HAP-1 (cell line): ENCODE data around the gene DEF6.

Source experiments
- DNase-seq, 2 experiments: peaks; one replicate each; pipeline ENCODE4 v3.0.0-alpha.2; 2016 to 2020; ENCODE audit warnings: low spot score in 2 of 2
- H3K27me3 ChIP-seq: fragments of 250-450 bp; sonication (Bioruptor Pico); 2 replicates; pipeline ENCODE4 v1.5.1; 2020; ENCODE audit warnings: low read depth, mild to moderate bottlenecking, moderate library complexity
- H3K36me3 ChIP-seq: fragments of 250-450 bp; sonication (Bioruptor Pico); replicated peaks from 2 replicates; pipeline ENCODE4 v1.5.1; 2020; ENCODE audit warnings: mild to moderate bottlenecking
- H3K4me1 ChIP-seq: fragments of 250-450 bp; sonication (Bioruptor Pico); 2 replicates; pipeline ENCODE4 v1.5.1; 2020; ENCODE audit warnings: mild to moderate bottlenecking
- H3K4me3 ChIP-seq: fragments of 250-450 bp; sonication (Bioruptor Pico); 2 replicates; pipeline ENCODE4 v1.5.1; 2020; ENCODE audit warnings: mild to moderate bottlenecking, moderate library complexity
- H3K9me3 ChIP-seq: fragments of 250-450 bp; sonication (Bioruptor Pico); 2 replicates; pipeline ENCODE4 v1.5.1; 2020; ENCODE audit warnings: mild to moderate bottlenecking, moderate library complexity
- in situ Hi-C: fragments of 300-500 bp; cut with MboI; formaldehyde crosslinking; loops from 3 replicates; pipeline ENCODE4 v1.14.3; 2020; ENCODE audit warnings: low sequenced_read_pairs, inconsistent platforms, mixed read lengths

The DEF6 gene

DNA sequence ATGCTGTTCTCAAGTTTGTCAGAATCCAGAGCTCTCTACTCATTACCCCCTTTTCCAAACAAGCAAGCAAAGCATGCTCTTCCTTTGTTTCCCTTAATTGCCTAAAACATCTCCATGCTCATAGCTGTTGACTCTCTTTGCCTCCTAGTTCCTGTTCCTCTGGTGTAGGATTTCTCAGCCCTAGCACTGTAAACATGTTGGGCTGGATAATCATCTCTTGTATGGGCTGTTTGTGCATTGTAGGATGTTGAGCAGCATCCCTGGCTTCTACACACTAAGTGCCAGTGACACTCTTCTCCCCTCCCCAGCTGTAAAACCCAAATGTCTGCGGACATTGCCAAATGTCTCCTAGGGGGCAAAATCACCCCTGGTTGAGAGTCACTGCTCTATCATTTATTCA is 58.8 kb downstream of the DEF6 start:
- in situ Hi-C loops, result no loop called here
- no peaks in the 10 kb centered on the region for H3K4me1 ChIP-seq
- DNase-seq, result no peak
- no peak overlapping the region for H3K4me3 ChIP-seq
- H3K9me3 ChIP-seq, result no peaks in the 10 kb centered on the region
- no peaks in the 10 kb centered on the region; the same call in none of the 2 replicates for H3K36me3 ChIP-seq
- H3K27me3 ChIP-seq, result no peaks in the 10 kb centered on the region

DNA sequence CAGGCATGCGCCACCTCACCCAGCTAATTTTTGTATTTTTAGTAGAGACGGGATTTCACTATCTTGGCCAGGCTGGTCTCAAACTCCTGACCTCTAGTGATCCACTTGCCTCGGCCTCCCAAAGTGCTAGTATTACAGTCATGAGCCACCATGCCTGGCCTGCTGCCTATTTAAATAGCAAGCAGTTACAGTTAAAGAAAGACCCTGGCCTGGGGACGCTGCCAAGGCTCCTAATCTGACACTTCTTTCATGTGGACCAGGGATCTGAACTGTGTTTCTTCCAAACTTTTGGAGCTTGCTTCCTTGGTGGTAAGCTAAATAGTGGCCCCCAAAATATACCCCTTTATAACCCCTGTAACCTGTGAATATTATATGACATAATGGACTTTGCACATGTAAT is 60.1 kb downstream of the DEF6 start:
- H3K4me3 ChIP-seq, result no peak overlapping the region
- H3K27me3 ChIP-seq, result no peaks in the 10 kb centered on the region
- no peaks in the 10 kb centered on the region for H3K4me1 ChIP-seq
- no peaks in the 10 kb centered on the region; the same call in none of the 2 replicates for H3K36me3 ChIP-seq
- in situ Hi-C loops, result no loop called here
- no peak for DNase-seq
- no peaks in the 10 kb centered on the region for H3K9me3 ChIP-seq

DNA sequence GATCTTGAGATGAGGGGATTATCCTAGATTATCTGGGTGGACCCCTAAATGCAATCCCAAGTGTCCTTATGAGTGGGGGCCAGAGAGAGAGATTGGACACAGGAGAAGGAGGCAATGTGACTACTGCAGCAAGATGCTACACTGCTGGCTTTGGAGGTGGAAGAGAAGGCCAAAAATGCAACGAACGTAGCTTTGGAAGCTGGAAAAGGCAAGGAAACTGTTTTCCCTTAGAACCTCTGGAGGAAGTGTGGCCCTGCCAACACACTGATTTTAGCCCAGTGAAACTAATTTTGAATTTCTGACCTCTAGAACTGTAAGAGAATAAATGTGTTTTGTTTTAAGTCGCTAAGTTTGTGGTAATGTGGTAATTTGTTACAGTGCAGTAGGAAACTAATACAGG is 60.5 kb downstream of the DEF6 start:
- H3K27me3 ChIP-seq, result no peaks in the 10 kb centered on the region
- no peak for DNase-seq
- no peaks in the 10 kb centered on the region for H3K4me1 ChIP-seq
- H3K36me3 ChIP-seq, result no peaks in the 10 kb centered on the region; the same call in 1 of the 2 replicates
- H3K9me3 ChIP-seq, result no peaks in the 10 kb centered on the region
- in situ Hi-C loops, result no loop called here
- H3K4me3 ChIP-seq, result no peak overlapping the region

DNA sequence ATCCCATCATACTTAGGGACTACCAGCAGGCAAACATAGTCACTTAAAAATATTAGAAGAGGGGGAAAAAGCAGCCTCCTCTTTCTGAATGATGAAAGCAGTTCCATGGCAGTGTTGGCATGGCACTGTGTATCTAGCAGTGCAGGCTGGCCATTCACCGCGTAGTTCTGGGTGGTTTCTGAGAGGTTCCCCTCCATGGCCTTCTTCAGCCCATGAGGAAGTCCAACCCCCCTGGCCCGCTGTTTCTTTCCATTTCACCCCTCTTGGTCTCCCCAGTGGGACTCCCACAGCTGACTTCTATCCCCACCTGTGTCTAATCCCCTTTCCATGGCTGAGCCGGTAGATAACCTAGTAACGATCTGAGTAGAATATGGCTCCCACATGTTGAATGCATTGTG is 61.7 kb downstream of the DEF6 start:
- H3K27me3 ChIP-seq, result no peaks in the 10 kb centered on the region
- H3K36me3 ChIP-seq, result no peaks in the 10 kb centered on the region; the same call in 1 of the 2 replicates
- H3K4me1 ChIP-seq, result no peaks in the 10 kb centered on the region
- no peak for DNase-seq
- no peak overlapping the region for H3K4me3 ChIP-seq
- H3K9me3 ChIP-seq, result no peaks in the 10 kb centered on the region
- in situ Hi-C loops, result no loop called here

DNA sequence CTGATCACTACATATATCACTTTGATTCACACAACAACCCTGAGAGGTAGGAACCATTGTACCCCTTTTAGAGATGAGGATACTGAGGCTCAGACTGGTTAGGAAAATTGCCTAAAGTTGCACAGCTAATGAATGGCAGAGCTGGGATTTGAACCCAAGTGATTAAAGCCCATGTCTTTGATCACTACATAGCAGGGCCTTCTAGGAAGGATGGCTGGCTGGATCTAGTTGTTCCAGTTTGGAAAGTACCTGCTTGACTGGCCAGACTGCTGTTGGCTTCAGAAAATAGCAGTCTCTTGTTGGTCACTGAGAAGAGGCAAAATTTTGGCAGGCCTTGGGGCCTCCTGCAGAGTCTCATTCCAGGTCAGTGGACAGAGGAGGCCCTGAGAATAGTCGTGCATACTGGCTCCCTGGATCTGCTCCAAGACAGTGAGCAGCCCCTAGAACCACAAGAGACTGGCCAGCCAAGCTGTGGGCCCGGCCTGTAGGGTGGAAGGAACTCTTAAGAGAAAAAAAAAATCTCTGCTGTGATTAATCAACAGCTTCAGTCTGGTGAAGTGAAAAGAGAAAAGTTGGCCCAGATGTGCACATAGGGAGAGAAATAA is 62.2 kb downstream of the DEF6 start:
- no peaks in the 10 kb centered on the region for H3K4me1 ChIP-seq

DNA sequence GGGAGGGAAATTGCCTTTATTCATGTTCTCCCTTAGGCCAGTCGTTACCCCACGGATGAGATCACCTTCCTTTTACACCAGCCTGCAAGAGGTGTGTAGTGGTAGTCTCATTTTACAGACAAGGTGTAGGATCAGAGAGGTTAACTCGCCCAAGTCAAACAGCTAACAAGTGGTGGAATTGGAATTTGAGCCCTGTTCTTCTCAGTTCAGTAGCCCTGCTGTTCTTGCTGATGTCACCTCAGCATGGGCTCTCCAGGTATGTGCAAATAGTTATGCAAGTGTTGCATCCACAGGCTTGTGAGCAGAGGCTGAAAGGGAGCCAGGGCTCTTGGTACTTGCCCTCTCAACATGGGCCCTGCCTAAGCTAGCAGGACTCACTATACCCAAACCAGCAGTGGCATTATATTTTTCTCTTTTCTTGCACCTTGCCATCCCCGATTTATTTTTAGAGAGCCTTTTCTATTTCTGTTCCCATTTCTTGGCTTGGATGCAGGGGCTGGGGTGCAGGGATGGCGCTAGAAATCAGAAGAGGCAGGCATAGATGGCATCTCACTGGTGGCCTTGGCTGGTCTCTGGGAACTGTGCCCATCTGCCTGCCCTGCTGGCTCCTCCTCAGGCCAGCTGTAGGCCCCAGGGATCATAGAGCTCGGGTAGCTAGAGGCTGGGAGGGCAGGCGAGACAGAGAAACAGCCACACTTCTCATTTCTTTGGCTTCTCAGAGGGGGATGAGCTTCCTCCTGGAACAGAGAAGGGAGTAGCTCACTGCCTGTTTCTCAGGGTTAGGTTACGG is 62.9 kb downstream of the DEF6 start:
- no peaks in the 10 kb centered on the region for H3K4me1 ChIP-seq
- in situ Hi-C loops, result no loop called here
- H3K9me3 ChIP-seq, result no peaks in the 10 kb centered on the region
- no peak overlapping the region for H3K4me3 ChIP-seq
- no peaks in the 10 kb centered on the region for H3K27me3 ChIP-seq
- DNase-seq, result no peak
- H3K36me3 ChIP-seq, result no peaks in the 10 kb centered on the region; the same call in 1 of the 2 replicates

More for the DNA sequence above, 62.2 kb downstream of the DEF6 start:
- no peak for DNase-seq
- H3K4me3 ChIP-seq, result no peak overlapping the region
- H3K9me3 ChIP-seq, result no peaks in the 10 kb centered on the region
- in situ Hi-C loops, result no loop called here
- H3K27me3 ChIP-seq, result no peaks in the 10 kb centered on the region
- no peaks in the 10 kb centered on the region; the same call in 1 of the 2 replicates for H3K36me3 ChIP-seq

DNA sequence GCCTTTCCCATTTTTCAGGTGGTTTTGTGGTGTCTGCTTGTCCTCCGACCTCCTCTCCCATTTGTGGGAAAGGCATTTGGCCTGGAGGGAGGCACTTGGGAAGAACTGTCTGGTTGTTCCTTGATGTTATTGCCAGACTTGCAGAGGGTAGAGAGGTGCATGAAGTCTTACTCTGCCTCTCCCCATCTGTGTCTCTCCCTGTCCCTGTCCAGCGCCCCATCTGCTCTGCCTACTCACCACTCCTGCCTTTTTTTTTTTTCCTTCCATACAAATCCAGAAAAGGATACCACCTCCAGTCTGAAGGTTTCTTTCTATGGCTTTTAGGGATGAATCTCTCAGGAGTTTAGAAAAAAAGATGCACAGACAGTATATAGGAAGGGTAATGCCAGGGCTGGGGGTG is 64.6 kb downstream of the DEF6 start:
- in situ Hi-C loops, result no loop called here
- no peak for DNase-seq
- Histone ChIP-seq H3K4me1 (no peaks in the 10 kb centered on the region), H3K27me3 (no peaks in the 10 kb centered on the region), H3K4me3 (no peak overlapping the region), H3K9me3 (no peaks in the 10 kb centered on the region), H3K36me3 (no peaks in the 10 kb centered on the region)

DNA sequence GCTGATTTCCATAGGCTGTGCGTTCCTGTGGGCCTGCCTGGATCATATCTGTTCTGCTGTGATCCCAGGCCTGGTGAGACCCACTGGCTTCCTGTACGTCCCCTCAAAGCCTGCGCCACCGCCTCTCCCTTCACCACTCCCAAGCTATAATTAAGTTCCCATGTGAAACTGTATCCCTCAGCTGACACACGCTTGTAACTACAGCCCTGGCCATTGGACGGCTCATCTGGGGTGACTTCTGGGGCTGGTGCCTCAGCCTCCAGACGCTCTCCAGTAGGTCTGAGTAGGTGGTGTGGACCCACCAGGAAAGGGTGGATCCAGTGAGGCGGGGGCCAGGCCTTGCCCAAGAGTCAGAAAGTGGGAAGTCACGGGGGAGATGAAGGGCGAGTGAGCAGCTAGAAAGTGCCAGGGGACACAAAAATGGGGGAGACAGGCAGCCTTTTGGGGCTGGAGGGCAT is 65.7 kb downstream of the DEF6 start:
- no peaks in the 10 kb centered on the region for H3K27me3 ChIP-seq
- no peaks in the 10 kb centered on the region for H3K9me3 ChIP-seq
- in situ Hi-C loops, result no loop called here
- no peak for DNase-seq
- H3K4me3 ChIP-seq, result no peak overlapping the region
- H3K4me1 ChIP-seq, result no peaks in the 10 kb centered on the region
- no peaks in the 10 kb centered on the region for H3K36me3 ChIP-seq

DNA sequence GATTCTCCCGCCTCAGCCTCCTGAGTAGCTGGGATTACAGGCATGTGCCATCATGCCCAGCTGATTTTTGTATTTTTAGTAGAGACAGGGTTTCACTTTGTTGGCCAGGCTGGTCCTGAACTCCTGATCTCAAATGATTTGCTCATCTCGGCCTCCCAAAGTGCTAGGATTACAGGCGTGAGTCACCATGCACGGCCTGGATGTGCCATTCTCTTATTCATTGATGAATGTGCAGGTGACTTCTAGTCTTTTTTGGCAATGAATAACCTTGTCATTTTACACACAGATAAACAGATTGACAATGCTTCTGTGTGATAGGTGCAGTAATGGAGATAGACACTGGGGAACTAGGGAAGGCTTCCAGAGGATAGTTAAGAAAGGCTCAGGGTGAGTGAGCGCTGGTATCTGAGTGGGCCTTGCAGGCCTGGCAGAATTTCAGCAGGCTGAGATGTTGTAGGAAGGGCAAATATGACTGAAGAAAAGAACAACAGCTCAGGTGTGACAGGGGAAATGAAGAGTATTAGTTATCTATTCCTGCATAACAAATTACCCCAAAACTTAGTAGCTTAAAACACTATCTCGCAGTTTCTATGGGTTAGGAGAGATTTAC is 68.1 kb downstream of the DEF6 start:
- Histone ChIP-seq H3K4me1 (no peaks in the 10 kb centered on the region), H3K27me3 (no peaks in the 10 kb centered on the region), H3K36me3 (no peaks in the 10 kb centered on the region), H3K9me3 (no peaks in the 10 kb centered on the region), H3K4me3 (no peak overlapping the region)
- in situ Hi-C loops, result no loop called here
- DNase-seq, result no peak

DNA sequence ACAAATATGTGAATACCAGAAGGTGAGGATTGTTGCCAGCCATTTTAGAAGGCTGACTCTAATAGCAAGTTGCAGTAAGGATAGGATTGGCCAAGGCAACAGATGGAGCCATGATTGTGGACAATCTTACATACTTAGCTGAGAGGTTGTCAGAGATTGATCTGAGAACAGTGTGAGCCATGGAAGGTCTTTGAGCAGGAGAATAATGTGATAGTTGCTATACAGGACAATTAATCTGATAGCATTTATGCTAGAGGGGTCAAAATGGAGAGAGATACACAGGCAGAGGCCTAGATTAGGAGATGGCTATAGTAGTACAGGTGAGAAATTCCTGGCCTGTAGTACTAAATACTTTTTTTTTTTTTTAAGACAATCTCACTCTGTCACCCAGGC is 68.6 kb downstream of the DEF6 start:
- DNase-seq, result no peak
- Histone ChIP-seq H3K27me3 (no peaks in the 10 kb centered on the region), H3K36me3 (no peaks in the 10 kb centered on the region), H3K9me3 (no peaks in the 10 kb centered on the region), H3K4me3 (no peak overlapping the region), H3K4me1 (no peaks in the 10 kb centered on the region)
- in situ Hi-C loops, result no loop called here

DNA sequence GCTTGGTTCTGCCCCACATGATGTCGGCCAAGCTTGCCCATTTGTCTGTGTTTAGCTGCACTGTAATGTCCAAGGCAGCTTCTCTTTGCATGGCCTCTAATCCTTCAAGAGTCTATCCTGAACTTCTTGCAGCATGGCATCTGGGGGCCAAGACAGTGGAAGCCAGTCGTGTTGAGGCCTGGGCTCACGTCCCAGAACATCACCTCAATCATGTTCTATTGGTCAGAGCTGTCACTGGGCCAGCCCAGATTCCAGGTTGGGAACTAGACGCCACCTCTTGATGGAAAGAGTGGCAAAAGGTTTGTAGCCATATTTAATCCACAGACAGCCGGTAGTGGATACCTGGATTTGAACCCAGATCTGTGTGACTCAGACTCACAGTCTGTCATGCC is 70.0 kb downstream of the DEF6 start:
- in situ Hi-C loops, result no loop called here
- Histone ChIP-seq H3K27me3 (no peaks in the 10 kb centered on the region), H3K4me1 (no peaks in the 10 kb centered on the region), H3K9me3 (no peaks in the 10 kb centered on the region), H3K36me3 (no peaks in the 10 kb centered on the region), H3K4me3 (no peak overlapping the region)
- DNase-seq, result no peak

DNA sequence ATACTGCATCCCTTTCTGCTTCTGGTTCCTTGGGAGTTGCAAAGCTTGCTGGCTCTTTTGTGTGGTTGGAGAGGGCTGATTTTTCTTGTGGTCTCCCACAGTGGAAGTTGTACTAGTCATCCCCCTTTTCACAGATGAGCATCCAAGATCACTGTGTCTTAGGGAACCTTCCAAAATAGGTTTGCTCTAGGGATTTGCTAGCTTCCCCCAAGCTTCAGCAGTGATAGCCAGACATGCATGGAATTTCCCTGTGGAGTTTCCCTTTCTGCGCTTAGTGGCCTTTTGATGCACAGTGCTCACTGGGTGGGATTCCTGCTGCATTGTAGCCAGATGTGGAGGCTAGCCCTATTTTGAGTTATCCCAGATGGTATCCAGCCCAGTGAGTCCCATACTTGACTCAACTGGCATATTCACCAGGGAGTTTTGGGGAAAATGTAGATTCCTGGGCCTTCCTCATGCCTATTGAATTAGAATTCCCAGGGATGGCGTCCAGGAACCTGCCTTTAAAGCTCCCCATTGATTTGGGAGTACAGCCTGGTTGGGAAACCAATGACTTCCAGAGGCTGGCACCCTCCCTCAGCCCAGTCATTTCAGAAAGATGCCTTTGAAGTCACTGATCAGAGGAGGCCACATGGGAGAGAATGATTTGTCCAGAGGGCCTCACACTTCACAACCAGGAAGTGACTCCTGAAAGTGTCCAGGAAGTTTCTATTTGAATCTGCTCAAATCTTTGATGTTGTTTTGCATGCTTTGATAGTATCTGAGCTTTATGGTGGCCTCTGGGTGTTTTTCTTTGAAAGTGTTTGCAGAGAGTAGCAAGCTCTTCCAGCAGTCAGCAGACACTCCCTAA is 70.6 kb downstream of the DEF6 start:
- Histone ChIP-seq H3K9me3 (no peaks in the 10 kb centered on the region), H3K4me1 (no peaks in the 10 kb centered on the region), H3K27me3 (no peaks in the 10 kb centered on the region), H3K36me3 (no peaks in the 10 kb centered on the region), H3K4me3 (no peak overlapping the region)
- no peak for DNase-seq
- in situ Hi-C loops, result no loop called here

DNA sequence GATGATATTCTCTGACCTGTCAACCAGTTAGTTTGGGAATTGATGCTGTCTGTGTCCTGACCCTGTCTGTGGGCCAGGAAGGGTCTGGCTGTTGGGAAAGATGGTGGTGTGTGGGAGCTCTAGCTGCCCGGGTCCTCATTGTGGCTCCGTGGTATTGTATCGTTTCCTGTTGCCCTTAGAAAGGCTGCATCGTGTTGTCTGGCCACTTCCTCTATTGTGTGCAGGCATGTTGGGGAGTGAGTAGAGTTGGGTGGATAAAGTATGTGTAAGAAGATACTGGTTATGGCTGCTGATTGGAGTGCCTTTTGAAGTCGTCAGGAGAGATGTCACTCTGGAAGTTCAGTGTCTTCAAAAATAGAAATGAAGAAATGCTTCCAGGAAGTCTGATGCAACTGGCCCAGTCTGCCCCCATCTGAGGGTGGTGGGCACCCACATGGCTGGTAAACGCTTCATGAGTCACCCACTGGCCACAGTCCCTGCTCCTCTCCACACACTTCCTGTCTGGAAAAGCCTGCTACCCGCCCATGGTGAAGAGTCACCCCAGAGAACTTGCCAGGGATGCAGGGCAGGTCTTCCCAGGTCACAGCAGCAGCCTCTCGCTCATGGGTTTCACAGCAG is 72.6 kb downstream of the DEF6 start:
- H3K4me1 ChIP-seq, result no peaks in the 10 kb centered on the region
- in situ Hi-C loops, result no loop called here
- no peaks in the 10 kb centered on the region for H3K9me3 ChIP-seq
- no peak for DNase-seq
- H3K4me3 ChIP-seq, result no peak overlapping the region
- H3K27me3 ChIP-seq, result no peaks in the 10 kb centered on the region
- no peaks in the 10 kb centered on the region for H3K36me3 ChIP-seq
